NCI-H2196 treated with DMSO at 0.1 percent for 48 hours (cell line): ENCODE results near the gene VPREB3.

ENCODE experiments used
- DNase-seq: peaks from one replicate; lab custom pipeline; 2025; ENCODE audit not compliant: unreplicated experiment; lab: John Stamatoyannopoulos, UW

VPREB3 gene, protein sequence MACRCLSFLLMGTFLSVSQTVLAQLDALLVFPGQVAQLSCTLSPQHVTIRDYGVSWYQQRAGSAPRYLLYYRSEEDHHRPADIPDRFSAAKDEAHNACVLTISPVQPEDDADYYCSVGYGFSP

DNA sequence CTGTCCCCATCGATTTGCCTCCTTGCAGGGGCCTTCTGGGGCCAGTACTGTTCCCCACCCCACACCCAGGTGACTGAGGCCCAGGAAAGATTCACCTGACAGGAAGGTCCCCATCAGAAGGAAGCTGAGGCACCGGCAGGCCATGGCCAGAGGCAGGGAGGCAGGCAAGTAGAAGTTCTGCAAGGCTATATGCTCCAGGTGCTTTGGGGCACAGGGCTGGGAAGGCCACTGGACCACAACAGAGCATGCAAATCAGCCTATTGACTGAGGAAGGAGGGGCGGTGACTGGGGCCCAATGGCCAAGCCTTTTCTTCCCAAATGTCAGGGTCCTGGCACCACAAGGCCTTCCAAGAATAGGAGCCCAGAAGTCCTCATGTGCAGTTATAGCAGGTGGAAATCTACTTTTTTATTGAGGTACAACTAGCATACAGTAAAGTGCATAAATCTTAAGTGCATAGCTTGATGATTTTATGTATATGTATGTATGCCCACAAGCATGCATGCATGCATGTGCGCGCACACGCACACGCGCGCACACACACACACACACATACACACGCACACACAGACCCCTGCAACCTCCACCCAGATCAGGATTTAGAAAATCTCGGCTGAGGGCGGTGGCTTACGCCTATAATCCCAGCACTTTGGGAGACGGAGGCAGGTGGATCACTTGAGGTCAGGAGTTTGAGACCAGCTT lies at the start of gene VPREB3:
TSS of gene VPREB3 (minus strand) at position 206 of the 700 bp plus-strand sequence. CDS start at position 144, 62 bp downstream.
- no peak for DNase-seq

DNA sequence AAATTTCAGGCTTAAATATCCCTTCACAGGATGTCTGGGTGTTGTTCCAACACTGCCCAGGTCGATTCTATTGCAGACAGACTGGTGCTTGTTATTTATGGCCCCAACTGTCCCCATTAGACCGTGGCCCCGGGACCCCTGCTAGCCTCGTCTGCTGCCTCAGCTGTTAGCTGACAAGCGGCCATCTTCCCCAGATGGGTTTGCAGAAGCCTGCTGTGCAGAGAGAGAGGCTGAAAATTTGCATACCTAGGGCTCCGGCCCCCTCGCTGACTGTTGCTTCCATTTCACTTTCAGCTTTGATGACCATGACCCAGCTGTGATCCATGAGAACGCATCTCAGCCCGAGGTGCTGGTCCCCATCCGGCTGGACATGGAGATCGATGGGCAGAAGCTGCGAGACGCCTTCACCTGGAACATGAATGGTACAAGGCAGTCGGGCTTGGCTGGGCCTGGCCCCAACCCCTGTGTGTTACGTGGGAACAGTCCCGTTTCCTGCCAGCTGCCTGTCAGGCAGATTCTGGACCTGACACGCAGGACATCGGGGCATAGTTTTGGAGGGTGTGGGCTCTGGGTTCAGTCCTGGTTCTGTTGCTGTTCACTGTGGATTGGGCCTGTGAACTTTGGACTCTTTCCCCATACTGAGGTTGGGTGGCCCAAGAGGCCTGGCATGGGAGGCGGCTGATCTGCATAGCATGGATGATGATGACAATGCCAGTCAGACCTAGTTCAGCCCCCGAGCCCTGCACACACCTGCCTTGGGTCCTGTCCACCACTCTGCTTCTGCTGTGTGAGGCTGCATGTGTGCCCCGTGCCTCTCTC lies 49.0 kb upstream of the VPREB3 start:
- no peak for DNase-seq

DNA sequence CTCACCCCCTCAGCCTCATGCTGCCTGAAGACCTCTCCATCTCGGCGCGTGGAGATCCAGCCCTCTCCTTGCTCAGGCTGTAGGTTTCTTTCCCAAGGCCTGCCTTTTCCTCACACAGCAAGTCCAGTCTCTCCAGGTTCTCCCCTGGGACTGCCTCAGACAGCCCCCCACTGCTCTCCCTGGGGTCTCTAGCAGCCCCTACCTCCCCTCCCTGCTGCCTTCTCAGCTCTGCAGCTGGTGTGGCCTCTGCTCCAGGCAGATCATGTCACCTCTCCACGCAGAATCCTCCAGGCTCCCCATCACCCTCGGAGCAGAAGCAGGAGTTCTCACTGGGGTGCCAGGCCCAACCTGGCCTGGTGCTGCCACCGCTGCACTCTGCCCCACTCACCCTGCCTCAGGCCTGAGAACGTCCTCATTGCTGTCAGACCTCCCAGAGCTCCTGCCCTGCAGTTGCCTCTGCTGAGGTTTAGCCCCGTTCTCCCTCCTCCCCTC lies 47.7 kb upstream of the VPREB3 start:
- no peak for DNase-seq

DNA sequence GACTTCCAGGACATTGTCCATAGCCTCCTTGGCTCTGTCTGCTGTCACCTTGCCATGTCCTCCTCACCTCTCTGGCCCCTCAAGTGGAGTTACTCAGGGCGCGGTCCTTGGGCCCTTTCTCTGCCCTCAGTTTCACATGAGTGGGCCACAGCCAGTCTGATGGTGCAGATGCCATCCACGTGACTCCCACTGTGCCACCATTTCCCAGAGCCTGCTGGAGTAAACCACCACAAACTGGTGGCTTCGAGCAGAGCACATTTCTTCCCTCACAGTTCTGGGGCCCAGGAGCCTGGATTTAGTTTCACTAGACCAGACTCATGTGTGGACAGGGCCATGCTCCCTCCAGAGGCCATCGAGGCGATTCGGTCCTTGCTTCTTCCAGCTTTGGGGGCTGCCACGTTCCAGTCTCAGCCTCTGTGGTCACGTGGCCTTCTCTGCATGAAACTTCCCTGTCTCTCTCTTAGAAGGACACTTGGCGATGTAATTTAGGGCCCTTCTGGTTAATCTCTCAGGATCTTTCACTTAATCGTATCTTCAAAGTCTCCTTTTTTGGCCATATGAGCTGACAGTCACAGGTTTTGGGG lies 47.1 kb upstream of the VPREB3 start:
- DNase-seq = no peak

DNA sequence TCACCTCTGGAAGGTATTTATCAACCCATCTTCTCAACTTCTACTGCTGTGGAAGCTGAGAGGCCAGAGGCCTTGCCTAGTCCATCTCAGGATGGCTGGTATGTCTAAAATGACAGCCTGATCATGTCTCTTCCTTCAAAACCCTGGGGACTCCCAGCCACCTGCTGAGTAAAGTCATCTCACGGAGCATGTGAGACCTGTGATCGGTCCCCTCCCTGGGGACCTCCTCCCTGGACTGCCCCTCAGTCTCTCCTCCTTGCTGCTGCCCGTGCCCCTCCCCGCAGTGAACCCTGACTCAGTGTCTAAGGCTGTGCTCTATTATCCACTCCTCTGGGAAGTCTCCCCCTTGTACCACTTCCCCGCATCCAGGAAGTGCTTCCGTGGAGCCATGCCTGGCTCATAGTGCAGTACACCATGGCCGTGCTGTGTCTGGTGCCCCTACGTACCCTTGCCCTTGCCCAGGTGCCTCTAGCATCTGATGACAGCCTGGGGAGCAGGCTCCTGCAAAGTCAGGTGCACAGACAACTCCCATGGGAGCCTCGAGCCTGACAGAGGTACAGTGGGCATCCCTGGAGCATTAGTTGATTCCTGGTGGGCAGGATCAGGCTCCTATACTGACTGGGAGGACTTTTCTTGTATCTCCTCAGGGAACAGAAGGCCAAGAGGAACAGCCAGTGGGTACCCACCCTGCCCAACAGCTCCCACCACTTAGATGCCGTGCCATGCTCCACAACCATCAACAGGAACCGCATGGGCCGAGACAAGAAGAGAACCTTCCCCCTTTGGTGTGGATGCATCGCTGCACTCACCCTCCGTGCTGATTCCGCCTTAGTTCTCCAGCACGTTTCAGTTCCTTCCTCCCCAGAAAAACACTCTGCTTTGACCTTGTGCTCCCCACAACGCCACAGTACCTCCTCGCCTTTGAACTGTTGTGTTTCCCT lies 46.3 kb upstream of the VPREB3 start:
- no peak for DNase-seq

DNA sequence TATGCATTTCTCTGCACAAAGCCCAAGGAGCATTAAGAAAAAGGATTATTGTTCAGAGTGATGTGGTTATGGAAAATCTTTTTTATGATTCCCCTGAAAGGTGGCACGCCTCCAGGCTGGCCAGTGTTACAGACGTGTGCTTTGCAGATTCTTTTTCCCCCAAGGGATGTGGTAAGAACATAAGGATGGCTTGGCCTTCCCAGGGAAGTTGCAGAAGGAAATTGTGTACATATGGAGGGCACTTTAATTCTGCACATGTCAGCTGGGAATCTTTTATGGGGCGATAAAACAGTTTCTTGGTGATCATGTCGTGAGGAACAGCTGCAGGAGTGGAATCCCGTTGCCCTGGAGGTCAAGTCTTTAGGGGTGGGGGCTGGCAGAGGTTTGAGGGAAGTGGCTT lies 42.2 kb upstream of the VPREB3 start:
- DNase-seq = no peak

DNA sequence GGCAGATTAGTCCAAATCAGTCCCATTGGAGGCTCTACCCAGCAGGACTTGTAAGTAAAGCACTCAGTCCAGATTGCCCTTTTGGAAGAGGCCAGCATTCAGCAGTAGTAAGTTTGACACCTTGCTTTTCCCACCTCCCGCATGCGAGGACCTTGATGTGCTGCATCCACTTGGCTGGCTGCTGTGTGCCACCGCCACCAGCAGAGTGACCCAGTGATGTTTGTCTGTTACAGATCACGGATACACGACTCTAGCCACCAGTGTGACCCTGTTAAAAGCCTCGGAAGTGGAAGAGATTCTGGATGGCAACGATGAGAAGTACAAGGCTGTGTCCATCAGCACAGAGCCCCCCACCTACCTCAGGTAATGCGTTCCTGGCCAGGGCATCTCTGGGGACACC lies 39.1 kb upstream of the VPREB3 start:
- DNase-seq = no peak

DNA sequence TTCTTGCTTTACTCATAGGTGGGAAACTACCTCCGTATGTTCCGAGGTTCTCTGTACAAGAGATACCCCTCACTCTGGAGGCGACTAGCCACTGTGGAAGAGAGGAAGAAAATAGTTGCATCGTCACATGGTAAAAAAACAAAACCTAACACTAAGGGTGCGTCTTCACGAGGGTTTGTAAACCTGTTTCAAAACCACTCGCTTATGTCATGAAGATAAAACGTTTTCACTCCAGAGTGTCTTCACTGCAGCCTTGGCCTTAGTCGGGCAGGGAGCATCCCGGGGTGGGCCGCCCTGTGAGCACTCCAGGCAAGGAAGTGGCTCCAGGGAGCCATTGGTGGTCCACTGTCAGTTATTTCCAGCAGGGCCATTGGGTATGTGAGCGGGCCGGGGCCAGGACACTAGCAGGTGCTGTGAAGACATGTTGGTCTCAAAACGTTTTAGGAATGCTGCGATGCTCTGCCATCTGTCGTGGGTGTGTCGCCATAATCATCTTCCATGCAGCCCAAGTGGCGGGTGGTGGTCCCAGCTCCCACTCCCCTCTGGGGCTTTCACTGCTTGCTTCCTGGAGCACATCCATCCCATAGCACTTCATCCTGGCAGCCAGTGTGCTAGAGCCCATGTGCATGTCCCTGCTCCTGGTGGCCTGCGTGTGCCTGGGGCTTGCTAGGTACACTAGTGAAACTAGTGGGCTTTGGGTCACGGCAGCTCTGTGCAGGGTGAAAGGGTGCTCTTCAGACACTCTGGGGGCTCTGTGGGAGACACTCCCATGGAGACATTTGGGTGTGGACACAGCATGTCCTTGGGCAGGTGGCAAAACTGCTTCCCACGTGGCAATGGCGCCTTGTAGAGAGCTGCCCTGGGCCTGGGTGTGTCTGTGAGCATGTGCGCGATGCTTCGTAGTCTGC lies 37.8 kb upstream of the VPREB3 start:
- no peak for DNase-seq

DNA sequence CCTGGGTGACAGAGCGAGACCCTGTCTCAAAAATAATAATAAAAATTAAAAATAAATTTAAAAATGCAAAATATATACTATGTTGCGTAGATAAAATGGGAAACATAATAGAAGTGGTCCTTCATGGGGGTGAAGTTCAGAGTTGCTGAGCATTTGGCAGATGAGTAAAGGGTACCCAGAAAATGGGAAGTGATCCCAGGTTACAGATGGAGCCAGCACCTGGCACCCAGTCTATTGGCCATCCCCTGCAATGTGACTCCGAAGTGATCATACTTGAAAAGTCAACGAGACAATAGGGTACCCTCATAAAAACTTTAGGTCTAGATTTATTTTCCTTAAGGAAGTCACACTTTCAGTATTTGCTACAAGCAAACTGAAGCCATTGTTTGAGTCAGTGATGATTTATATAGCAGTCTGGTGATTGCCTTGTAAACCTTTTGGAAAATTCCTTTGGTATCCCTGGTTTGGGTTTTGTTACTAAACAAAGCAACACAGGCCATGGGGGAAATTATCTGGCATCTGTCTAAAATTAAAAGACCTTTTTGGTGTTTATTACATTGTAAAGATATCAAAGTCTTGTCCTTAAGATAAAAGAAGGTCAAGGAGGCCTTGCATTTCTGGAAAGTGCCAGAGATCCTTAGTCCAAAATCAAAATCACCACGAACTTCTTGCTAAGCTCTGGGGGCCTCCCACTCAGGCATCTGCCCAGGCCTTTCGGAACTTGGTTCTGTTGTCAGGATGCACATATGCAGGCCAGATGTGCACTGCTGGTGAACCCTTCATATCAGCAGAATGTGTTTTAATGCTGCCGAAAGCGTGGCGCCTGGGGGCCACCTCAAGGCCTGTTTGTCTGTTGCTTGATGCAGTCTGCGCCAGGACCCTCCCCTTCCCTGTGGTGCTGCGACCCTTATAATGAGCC lies 36.9 kb upstream of the VPREB3 start:
- DNase-seq = no peak

DNA sequence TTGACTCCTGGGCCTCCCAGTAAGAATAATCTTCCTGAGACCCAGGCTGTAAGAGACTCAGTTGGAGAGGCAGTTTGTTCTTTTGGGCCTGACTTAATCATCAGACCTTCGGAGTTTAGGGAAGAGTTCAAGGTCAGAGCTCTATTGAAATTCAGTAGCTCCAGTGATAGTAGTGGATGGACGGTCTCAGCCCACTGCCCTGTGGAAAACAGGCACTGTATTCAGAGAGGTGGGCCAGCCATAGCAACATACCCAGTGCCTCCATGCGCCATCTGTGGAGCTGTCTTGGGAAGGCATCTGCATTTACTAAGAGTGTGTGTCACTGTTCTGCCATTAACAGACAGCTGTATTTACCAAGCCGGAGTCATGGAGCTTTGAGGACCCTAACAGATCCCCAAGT lies 35.4 kb upstream of the VPREB3 start:
- no peak for DNase-seq

DNA sequence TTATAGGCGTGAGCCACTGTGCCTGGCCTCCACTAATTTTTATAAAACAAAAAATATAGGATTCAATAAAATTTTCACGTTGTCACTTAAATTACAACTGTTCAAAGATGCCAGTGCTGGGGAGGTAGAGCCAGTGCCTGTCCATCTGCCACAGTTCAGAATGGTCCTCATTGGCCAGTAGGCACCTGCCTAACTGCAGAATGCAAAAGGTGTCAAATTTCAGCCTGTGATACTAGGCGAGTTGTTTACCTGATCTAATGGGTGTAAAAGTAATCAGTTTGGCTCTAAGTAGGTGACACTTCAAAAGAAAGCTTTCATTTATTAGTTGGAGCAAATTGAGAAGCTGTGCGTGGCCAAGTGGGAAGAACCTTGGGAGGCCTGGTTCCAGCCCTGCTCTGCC lies 34.9 kb upstream of the VPREB3 start:
- DNase-seq = no peak

DNA sequence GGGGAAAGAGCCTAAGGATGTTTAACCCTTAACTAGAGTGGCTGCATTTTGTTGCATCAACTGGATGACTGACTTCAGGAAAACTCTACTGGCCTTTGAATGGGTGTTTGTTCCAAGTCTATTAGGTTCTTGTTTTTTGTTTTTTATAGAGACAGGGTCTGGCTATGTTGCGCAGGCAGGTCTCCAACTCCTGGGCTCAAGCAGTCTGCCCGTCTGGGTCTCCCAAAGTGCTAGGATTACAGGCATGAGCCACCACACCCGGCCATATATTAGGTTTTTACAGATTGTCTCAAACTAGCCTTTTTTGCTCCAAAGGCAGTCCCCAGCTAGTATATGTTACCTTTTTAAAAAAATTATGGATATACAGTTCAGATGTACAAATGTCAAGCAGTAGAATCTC lies 33.7 kb upstream of the VPREB3 start:
- DNase-seq = no peak

DNA sequence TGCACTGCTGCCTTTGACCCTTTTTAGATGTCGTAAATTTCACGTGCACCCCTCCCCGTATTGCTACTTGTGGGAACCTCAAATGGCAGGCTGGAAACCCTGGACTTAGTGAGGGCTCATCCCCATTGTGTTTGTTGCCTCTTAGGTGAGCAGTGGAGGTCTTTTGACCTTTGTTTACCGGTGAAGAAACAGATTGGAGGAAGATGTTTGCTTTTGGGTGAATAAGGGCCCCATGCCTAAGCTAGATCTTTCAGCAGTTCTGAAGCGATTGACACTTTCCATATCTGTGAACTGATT lies 33.3 kb upstream of the VPREB3 start:
- DNase-seq = no peak

DNA sequence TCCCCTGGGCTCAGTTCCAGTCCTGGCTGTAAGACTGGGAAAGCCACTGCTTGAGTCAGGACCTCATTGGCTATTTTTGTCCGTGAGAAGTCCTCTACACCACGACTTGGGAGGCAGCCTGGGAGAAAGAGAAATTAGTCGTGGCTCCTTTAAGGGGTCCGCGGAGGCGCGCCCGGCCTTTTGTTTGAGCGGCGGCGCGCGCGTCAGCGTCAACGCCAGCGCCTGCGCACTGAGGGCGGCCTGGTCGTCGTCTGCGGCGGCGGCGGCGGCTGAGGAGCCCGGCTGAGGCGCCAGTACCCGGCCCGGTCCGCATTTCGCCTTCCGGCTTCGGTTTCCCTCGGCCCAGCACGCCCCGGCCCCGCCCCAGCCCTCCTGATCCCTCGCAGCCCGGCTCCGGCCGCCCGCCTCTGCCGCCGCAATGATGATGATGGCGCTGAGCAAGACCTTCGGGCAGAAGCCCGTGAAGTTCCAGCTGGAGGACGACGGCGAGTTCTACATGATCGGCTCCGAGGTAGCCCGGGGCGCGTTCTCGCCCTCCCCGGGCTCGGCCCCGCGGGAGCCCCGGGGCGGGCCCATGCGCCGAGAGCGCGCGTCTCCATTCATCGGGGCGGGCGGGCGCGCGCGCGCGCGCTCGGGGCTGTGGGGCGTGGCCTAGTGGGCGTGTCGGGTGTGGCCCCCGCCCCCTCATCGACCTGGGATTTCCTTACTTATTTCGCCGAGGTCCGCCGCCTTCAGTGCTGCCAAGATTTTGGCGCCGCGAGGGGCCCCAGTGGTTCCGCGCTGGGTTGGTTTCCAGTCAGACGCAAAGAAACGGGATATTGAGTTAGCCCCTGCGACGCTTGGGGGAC lies 32.8 kb upstream of the VPREB3 start, which contains the start of gene SMARCB1:
TSS of gene SMARCB1 (plus strand) at position 215 of the 848 bp plus-strand sequence. CDS start at position 419, 204 bp downstream.
- peak; percentile 51 for DNase-seq

DNA sequence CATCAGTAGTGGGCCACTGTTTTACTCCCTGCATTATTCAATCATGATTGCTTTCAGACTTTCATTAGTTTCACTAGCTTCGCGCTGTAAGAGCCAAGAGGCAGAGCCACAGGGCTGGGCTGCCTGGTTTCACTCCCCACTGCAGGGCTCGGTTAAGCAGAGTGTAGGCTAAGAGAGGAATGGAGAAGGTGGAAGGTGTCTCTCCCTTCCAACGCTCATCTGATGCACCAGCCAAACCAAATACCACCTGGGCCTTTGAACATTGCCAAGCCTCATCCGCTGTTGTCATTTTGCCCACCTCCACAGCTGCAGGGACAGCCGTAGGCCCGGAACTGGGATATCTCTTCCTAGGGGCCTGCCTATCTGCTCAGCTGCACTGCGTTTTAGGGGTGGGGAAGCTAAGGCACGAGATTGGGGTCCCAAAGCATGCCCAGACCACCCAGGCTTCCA lies 32.1 kb upstream of the VPREB3 start:
- DNase-seq = no peak

DNA sequence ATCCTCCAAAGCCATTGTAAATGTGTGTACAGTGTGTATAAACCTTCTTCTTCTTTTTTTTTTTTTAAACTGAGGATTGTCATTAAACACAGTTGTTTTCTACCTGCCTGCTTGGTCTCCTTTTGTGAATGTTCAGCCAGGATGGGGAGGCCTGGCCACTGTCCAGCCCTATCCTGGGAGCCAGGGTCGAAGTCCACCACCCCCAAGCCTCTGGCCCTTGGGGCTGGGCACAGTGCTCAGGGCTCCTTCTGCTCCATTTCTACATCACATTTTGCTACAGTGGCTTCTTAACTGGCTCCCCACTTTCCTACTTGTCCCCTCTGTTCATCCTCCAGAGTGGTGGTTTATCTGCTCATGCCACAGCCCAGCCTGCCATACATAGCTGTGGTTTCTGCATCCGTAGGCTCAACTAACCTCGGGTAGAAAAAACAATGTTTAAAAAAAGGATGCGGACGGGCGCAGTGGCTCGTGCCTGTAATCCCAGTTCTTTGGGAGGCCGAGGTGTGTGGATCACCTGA lies 30.0 kb upstream of the VPREB3 start:
- no peak for DNase-seq
